ENCODE data around the gene KREMEN2. TPM values are rescaled to one million over a fixed set of nuclear protein-coding genes. Genes with fewer than 3 reads are reported as not detected.

KREMEN2 gene
- total RNA-seq, 1 experiment from 2014 or later = 7.5 TPM

- H3K27me3 Mint-ChIP-seq (ENCODE audit: low read depth) = peaks cover 5% of the 10 kb centered on the region; the same call in 1 of the 2 replicates
- peaks cover 69% of the 10 kb centered on the region for H3K4me1 Mint-ChIP-seq
- H3K27ac Mint-ChIP-seq = peak overlapping the region; percentile 96
- ATAC-seq (no peak), DNase-seq (ENCODE audit: low spot score) (no peak)
- peak overlapping the region; percentile 93 for H3K4me3 Mint-ChIP-seq
- peaks cover 21% of the 10 kb centered on the region for H3K36me3 Mint-ChIP-seq
- POLR2A ChIA-PET = interaction anchor here (6.3 to 17.1 kb wide), 2 partner anchors 10 to 14 kb away, joined by 87 to 502 read pairs; partner anchors contain the start of gene CLDN9
- no peak for TF ChIP-seq GABPB1 (CRISPR knock-in tag; IDR thresholded peaks at IDR 0.05)
- TF ChIP-seq, protein P1, sequence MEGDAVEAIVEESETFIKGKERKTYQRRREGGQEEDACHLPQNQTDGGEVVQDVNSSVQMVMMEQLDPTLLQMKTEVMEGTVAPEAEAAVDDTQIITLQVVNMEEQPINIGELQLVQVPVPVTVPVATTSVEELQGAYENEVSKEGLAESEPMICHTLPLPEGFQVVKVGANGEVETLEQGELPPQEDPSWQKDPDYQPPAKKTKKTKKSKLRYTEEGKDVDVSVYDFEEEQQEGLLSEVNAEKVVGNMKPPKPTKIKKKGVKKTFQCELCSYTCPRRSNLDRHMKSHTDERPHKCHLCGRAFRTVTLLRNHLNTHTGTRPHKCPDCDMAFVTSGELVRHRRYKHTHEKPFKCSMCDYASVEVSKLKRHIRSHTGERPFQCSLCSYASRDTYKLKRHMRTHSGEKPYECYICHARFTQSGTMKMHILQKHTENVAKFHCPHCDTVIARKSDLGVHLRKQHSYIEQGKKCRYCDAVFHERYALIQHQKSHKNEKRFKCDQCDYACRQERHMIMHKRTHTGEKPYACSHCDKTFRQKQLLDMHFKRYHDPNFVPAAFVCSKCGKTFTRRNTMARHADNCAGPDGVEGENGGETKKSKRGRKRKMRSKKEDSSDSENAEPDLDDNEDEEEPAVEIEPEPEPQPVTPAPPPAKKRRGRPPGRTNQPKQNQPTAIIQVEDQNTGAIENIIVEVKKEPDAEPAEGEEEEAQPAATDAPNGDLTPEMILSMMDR (IDR thresholded peaks at IDR 0.05) = no peak
- 0 out of 2 replicates have a peak, but pooled peaks have one; percentile 26 for TF ChIP-seq NFATC4 (CRISPR knock-in tag; IDR thresholded peaks at IDR 0.05)
- 0 out of 2 replicates have a peak, but pooled peaks have one; percentile 35 for TF ChIP-seq EMX1 (CRISPR knock-in tag; IDR thresholded peaks at IDR 0.05)
- TF ChIP-seq AR (CRISPR knock-in tag; IDR thresholded peaks at IDR 0.05) = 0 out of 2 replicates have a peak, but pooled peaks have one; percentile 38
- H3K9me3 Mint-ChIP-seq = no peaks in the 10 kb centered on the region
- CTCF ChIA-PET = interaction anchor here (0.6 to 3.0 kb wide), 4 partner anchors 11 to 43 kb away, joined by 3 to 35 read pairs (median 10); no protein-coding TSS in a partner anchor
These were observed 51.9 kb downstream of the KREMEN2 start for GRCh38 chr16:3015865-3016521.

DNA sequence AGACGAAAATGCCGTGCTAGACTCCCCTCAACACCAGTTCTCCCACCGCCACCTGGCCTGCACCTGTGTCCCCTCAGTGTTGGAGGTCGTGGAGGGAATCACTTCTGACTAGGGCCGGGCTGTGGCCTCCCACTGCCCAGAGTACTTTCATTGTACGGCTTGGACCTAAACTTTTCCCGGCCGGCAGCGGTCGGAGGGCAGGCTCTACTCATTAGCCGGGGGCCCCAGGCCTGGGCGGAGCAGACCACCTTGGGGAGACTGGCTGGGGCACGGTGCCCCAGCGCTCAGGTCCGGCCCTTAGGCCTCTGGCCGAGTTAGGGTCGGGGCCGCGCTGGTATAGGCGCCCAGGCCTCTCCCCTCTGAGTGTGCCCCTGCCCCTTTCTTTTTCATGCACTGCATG is 53.3 kb downstream of the KREMEN2 start:
- peaks cover 5% of the 10 kb centered on the region; the same call in 1 of the 2 replicates for H3K27me3 Mint-ChIP-seq (ENCODE audit: low read depth)
- TF ChIP-seq AR (CRISPR knock-in tag; IDR thresholded peaks at IDR 0.05) = no peak
- TF ChIP-seq MLX (CRISPR knock-in tag; IDR thresholded peaks at IDR 0.05) = no peak
- no peak for TF ChIP-seq CBFB (CRISPR knock-in tag; IDR thresholded peaks at IDR 0.05; ENCODE audit: low read depth)
- TF ChIP-seq ZNF512 (CRISPR knock-in tag; IDR thresholded peaks at IDR 0.05; ENCODE audit: borderline replicate concordance) = no peak
- TF ChIP-seq, protein P2, sequence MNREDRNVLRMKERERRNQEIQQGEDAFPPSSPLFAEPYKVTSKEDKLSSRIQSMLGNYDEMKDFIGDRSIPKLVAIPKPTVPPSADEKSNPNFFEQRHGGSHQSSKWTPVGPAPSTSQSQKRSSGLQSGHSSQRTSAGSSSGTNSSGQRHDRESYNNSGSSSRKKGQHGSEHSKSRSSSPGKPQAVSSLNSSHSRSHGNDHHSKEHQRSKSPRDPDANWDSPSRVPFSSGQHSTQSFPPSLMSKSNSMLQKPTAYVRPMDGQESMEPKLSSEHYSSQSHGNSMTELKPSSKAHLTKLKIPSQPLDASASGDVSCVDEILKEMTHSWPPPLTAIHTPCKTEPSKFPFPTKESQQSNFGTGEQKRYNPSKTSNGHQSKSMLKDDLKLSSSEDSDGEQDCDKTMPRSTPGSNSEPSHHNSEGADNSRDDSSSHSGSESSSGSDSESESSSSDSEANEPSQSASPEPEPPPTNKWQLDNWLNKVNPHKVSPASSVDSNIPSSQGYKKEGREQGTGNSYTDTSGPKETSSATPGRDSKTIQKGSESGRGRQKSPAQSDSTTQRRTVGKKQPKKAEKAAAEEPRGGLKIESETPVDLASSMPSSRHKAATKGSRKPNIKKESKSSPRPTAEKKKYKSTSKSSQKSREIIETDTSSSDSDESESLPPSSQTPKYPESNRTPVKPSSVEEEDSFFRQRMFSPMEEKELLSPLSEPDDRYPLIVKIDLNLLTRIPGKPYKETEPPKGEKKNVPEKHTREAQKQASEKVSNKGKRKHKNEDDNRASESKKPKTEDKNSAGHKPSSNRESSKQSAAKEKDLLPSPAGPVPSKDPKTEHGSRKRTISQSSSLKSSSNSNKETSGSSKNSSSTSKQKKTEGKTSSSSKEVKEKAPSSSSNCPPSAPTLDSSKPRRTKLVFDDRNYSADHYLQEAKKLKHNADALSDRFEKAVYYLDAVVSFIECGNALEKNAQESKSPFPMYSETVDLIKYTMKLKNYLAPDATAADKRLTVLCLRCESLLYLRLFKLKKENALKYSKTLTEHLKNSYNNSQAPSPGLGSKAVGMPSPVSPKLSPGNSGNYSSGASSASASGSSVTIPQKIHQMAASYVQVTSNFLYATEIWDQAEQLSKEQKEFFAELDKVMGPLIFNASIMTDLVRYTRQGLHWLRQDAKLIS (CRISPR knock-in tag; IDR thresholded peaks at IDR 0.05; ENCODE audit: borderline replicate concordance) = no peak
- no peak; the same call in 1 of the 2 replicates for TF ChIP-seq ZNF671 (CRISPR knock-in tag; IDR thresholded peaks at IDR 0.05)
- no peak for TF ChIP-seq ZBTB43 (CRISPR knock-in tag; IDR thresholded peaks at IDR 0.05)
- TF ChIP-seq OVOL2 (CRISPR knock-in tag; IDR thresholded peaks at IDR 0.05; ENCODE audit: borderline replicate concordance) = no peak
- TF ChIP-seq HMGA2 (CRISPR knock-in tag; IDR thresholded peaks at IDR 0.05) = no peak
- 0 out of 2 replicates have a peak, but pooled peaks have one; percentile 12 for TF ChIP-seq EMX1 (CRISPR knock-in tag; IDR thresholded peaks at IDR 0.05)
- TF ChIP-seq NFE2L1 (CRISPR knock-in tag; IDR thresholded peaks at IDR 0.05) = 0 out of 2 replicates have a peak, but pooled peaks have one; percentile 17
- no peak for TF ChIP-seq FOXJ3 (CRISPR knock-in tag; IDR thresholded peaks at IDR 0.05; ENCODE audit: borderline replicate concordance)
- TF ChIP-seq SP1 (CRISPR knock-in tag; conservative IDR thresholded peaks at IDR 0.05) = no peak; the same call in 1 of the 2 replicates
- TF ChIP-seq ESRRA (CRISPR knock-in tag; IDR thresholded peaks at IDR 0.05; ENCODE audit: borderline replicate concordance) = no peak

More for the DNA sequence above, 53.3 kb downstream of the KREMEN2 start:
- Mint-ChIP-seq H3K36me3 (peaks cover 21% of the 10 kb centered on the region), H3K9me3 (no peaks in the 10 kb centered on the region), H3K4me1 (peaks cover 68% of the 10 kb centered on the region), H3K27ac (peak overlapping the region; percentile 90), H3K4me3 (peak overlapping the region; percentile 93)
- ChIA-PET CTCF (interaction anchor here (1.6 to 8.6 kb wide), 3 partner anchors 10 to 41 kb away, joined by 15 to 360 read pairs (median 292); partner anchors contain the start of gene CLDN9), POLR2A (interaction anchor here (6.3 to 17.1 kb wide), 2 partner anchors 11 to 12 kb away, joined by 87 to 502 read pairs; partner anchors contain the start of gene CLDN9)
- ATAC-seq (no peak), DNase-seq (ENCODE audit: low spot score) (no peak)
